ENCODE data around the gene P2RX1.

P2RX1 gene

DNA sequence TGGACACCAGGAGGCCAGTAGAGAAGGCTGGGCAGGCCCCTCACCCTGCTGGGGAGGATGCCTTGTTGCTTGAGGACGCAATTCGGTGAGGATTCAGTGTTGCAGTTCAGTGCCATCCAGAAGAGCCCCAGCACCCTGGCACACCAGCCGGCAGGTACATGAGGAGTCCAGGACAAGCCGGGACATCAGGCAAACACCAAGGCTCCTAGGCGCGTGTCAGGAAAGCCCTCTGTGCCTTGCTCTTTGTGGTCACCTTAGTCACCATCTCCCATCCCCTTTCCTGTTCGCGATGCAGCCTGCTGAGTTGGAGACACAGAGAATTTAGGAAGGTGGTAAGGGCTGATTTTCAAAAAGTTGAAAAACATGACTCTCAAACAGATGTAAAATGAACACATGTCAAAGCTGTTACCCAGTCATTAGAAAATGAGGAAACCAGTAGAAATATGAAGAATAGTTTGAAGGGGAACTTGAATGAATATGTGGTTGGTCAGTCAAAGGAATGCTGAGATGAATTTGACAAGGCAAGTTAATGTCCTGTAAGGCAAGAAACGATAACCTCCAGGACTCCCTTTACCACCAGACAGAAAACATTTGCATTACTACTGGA lies 67.9 kb downstream of the P2RX1 start:
- no peak for DNase-seq

DNA sequence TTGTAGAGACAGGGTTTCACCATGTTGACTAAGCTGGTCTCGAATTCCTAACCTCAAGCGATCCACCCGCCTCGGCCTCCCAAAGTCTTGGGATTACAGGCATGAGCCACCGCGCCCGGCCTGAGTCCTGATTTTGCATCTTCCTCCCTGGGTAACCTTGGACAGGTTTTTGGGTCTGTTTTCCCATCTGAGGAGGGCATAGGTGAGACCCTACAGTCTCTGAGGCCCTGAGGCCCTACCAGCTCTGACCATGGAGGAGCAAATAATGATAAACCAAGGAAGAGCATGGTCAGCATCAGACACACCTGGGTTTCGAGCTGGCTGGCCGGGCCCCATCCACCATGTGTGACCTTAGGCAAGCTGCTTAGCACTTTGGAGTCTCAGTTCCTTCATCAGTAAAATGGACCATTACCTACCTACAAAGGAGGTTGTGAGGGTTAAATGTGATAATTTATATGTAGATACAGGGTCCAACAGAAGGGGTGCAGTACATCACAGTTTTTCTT lies 69.0 kb downstream of the P2RX1 start:
- DNase-seq, result no peak

Data from activated T-cell treated with anti-CD3 and anti-CD28 coated beads, Interleukin-2, amount 50 U/mL, for 1 hour (primary cell).